ENCODE data around the gene PREX1. TPM values are rescaled to one million over a fixed set of nuclear protein-coding genes. Genes with fewer than 3 reads are reported as not detected.
"Not testable (repeated sequence)": the region's sequence is repeated elsewhere in the genome, so short reads cannot be mapped to it uniquely, and the experiment has no call there.

Gene PREX1, protein sequence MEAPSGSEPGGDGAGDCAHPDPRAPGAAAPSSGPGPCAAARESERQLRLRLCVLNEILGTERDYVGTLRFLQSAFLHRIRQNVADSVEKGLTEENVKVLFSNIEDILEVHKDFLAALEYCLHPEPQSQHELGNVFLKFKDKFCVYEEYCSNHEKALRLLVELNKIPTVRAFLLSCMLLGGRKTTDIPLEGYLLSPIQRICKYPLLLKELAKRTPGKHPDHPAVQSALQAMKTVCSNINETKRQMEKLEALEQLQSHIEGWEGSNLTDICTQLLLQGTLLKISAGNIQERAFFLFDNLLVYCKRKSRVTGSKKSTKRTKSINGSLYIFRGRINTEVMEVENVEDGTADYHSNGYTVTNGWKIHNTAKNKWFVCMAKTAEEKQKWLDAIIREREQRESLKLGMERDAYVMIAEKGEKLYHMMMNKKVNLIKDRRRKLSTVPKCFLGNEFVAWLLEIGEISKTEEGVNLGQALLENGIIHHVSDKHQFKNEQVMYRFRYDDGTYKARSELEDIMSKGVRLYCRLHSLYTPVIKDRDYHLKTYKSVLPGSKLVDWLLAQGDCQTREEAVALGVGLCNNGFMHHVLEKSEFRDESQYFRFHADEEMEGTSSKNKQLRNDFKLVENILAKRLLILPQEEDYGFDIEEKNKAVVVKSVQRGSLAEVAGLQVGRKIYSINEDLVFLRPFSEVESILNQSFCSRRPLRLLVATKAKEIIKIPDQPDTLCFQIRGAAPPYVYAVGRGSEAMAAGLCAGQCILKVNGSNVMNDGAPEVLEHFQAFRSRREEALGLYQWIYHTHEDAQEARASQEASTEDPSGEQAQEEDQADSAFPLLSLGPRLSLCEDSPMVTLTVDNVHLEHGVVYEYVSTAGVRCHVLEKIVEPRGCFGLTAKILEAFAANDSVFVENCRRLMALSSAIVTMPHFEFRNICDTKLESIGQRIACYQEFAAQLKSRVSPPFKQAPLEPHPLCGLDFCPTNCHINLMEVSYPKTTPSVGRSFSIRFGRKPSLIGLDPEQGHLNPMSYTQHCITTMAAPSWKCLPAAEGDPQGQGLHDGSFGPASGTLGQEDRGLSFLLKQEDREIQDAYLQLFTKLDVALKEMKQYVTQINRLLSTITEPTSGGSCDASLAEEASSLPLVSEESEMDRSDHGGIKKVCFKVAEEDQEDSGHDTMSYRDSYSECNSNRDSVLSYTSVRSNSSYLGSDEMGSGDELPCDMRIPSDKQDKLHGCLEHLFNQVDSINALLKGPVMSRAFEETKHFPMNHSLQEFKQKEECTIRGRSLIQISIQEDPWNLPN (N-terminal part only)
- total RNA-seq = 15.8 TPM

DNA sequence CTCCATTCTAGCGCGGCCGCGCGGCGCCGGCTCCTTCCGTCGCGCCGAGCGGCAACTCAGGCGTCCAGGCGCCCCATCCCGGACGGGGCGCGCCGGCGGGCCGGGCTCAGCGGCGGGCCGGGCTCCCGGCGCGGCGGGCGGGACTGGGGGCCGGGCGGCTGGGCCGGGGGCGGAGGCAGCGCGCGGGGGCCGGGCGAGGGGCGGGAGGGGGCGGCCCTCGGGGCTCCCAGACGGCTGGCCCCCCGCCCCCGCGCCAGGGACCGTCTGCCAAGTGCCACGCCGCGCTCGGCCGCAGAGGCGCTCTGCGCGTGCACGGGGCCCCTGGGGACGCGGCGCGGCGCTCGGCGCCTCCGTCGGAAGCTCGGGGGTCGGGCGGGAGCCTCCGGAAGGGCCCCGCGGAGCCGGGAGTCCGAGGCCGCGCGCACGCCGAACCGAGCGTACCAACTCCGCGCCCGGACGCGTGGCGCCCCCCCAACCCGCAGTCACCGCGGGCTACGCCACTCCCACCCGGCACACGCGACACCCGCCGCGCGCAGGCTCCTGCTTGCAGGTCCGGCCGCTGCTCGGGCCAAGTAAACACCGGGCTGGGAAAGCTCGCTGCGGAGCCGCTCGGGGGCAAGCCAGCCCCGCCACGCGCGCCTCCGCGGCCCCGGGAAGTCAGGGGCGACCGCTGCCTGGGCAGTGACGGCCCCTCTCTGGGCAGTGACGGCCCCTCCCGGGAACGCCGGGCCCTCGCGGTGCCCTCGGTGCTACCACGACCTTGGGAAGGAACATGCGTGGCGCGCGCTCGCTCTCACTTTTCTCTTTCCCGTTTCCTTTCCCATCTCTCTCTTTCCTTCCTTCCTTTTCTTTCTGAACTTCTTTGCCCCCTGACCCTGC is at the start of gene PREX1:
Gene PREX1, minus strand, starts transcription at position 145 of the 879 bp plus-strand sequence. Its CDS starts 139 bp downstream, at position 6.
- DNase-seq = peak; percentile 84

DNA sequence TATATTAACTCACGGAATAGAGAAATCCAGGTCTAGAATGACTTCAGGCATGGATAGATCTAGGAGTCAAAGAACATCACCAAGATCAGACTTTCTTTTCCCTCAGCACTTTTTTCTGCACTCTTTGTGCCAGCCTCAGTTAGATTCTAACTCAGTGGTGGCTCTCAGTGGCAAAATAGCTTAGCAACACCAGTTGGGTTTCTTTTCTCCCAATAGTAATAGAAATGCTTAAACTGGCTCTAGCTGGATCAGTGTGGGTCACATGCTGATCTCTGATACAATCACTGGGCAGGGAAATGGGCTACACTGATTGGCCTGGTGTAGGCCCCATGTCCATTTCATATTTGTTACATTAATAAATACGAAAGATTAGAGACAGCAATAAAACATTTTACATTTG is 49.5 kb upstream of the PREX1 start:
- no peak for DNase-seq

DNA sequence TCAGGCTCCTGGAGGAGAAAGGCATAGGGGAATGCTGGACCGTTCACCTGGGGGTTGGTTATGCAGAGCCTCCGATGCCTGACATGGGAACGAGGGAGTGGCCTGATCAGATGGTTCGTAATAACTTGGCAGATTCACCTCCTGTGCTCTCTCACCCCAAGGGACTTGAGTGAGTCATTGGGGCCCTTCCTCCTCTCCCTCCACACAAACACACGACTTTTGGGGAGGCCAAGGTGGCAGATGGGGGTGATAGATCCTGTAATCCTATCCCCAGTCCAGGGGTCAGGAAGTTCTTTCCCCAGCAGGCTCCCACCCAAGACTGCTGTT is 48.1 kb upstream of the PREX1 start:
- DNase-seq = no peak

DNA sequence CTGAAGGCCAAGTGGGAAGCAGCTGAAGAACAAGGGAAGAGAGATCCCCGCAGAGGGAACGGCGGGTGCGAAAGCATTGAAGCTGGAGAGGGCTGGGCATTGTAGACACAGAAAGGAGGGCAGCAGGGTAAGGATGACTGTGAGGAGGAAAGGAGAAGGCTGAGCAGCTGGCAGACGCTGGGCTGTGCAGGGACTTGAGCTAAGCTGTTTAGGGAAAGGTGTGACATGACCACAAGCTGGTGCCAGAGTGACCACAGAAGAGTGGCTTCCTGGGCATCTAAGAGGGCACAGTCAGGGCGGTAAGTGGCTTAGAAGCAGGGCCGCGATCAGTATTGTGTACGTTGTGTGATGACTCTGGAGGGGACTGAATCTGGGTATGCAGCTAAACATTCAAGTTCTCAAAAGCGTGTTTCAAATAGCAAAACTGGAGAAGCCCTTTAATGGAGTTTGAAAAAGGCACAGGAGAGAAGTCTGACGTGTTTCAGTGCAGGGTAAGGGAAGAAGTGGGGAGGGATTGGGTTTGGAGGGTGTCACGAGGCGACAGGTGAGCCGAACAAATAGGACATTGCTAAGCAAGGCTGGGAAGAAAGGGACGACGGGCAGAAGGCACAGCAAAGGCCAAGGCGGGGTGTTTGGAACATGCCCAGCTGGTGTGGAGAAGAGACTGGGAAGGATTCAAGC is 47.6 kb upstream of the PREX1 start:
- no peak for DNase-seq

DNA sequence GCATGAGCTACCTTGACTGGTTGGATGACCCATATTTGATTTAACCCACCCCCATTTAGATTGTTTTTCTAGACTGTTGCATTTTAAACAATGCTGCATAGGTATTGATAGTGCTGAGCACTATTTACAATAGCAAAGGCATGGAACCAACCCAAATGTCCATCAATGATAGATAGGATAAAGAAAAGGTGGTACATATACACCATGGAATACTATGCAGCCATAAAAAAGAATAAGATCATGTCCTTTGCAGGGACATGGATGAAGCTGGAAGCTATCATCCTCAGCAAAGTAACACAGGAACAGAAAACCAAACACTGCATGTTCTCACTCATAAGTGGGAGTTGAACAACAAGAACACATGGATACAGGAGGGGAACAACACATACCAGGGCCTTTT is 41.6 kb upstream of the PREX1 start:
- DNase-seq = not testable (repeated sequence)

DNA sequence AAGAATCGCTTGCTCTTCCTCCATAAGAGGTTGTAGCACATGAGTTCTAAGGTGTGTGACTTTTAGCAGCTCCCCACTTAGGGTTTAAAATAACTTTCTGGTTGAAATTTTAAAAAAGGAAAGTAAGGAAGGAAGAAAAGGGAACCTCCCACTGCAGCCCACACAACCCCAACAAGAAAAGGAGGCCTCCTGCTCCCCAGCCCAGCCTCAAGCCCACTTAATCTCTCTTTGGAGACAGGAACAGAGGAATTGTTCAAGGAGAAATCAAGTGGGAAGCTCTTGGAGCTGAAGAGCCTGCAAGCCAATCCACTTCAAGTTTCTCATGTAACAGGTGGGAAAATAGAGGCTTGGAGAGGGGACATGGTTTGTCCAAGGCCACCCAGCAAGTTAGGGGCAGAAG is 39.1 kb upstream of the PREX1 start:
- DNase-seq = no peak

DNA sequence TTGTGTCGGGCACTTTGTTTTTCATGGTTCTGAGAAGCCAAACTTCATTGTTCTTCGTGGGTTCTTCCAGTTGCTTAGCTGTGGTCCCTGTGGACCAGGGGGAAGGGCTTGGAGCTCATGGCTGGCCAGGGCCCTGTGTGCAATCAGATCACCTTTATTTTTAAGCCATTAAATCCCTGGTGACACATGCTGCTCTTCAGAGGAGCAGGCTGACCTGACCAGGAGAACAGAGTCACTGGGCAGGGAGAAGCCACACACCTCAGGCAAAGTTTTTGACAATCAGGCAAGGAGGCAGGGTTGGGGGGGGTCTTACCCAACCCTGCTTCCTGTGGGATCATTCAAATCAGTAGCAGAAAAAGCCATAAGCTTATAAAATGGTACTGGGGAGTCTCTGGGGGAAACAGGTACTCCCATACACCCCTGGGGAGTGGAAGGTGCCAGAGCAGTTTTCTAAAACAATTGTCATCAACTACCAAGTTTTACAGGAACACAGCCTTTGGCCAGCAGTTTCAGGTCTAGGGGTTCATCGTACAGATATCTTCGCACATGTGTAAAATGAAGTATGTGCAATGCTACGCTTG is 37.0 kb upstream of the PREX1 start:
- DNase-seq = no peak

DNA sequence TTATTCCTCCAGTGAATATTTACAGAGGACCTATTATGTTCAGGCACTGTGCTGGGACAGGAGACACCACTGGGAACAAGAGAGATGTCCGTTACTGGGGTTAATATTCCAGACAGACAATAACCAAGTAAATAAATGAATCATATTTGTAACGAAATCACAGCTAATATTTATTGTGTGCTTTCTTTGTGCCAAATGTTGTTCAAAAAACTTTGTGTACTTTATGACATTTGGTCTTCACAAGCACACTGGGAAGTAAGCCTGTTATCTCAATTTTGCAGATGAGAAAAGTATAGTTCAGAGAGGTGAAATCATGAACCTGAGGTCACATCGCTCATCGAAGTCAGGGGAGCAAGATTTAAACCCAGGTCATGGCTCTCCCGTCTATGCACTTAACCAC is 36.5 kb upstream of the PREX1 start:
- DNase-seq = no peak

DNA sequence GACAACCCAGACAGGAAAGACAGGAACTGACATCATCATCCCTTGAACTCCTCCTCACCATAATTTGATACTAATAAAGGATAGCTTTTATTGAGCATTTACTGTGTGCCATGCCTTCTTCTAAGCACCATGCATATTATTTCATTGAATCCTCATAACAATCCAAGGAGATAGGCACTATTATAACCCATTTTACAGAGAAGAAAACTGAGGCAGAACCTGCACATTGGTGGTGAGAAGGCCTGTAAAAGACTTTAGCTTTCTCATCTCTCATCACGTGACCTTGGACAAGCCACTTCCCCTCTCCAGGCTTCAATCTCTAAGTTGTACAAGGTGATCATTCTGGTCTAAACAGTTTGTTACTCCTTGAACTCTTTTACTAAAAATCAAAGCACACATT is 34.5 kb upstream of the PREX1 start:
- no peak for DNase-seq

DNA sequence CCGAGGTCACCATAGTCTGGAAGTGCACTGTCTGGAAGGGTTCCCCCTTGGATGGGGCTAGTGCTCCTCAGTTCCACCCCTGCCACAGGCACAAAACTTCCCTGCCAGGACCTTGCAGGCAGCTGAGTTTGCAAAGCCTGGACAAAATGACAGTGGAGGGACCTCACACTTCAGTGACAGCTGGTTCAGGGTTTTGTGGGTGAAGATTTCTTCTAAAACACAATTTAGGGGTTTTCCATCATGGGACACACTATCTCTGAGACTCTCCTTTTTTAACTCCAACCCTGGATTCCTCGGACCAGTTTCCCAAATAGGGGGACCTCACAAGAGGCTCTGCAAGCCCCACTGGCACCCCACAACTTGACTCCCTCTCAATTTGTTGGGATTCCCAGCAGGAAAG is 33.6 kb upstream of the PREX1 start:
- DNase-seq = no peak

DNA sequence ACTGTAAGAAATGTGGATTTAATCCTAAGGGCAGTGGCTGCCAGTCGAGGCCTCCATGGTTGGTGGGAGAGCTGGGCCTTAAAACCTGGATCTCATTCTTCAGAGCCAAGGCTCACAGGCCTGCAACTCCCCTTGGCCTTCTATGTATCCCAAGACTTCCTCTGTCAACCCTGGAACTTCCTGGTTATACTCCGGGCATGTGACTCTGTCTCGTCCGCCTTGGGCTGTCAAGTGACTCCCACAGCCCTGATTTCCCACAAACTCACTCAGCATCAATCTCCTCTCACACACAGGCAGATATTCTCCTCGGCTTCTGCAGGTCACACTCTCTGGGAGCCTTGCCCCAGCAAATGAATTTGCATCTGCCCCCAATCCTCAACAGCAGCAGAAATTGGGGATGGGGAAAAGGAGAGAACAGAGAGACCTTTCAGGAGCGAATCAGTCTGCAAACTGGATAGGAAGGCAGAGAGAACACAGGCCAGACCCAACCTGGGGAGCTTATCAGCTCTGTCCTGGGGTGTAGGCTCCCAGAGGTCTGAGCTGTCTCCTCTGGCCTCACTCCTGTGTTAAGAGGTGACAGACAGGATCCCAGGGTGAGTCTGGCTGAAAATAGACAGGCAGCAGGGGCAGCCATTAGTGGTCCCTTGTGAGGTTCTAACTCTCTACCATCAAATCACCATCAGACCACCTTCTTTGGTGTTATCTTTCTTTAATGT is 30.4 kb upstream of the PREX1 start:
- DNase-seq = no peak

DNA sequence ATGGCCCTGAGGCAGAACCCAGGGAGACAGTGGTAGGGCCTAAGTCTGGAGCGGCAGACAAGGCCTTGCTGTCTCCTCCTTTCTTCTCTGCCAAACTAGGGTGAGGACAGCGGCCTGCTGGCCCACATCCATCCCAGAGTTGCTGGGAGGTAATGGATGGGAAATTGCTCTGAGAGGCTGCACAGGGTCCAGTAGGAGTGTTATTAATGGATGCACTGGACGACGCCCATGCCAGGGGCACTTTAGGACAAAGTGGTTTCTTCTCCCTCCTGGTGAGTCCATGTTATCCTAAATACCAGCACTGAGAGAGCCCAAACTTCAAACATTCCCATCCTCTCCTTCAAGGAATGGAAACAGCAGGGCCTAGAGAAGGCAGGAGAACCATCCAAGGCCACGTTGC is 28.3 kb upstream of the PREX1 start:
- no peak for DNase-seq

DNA sequence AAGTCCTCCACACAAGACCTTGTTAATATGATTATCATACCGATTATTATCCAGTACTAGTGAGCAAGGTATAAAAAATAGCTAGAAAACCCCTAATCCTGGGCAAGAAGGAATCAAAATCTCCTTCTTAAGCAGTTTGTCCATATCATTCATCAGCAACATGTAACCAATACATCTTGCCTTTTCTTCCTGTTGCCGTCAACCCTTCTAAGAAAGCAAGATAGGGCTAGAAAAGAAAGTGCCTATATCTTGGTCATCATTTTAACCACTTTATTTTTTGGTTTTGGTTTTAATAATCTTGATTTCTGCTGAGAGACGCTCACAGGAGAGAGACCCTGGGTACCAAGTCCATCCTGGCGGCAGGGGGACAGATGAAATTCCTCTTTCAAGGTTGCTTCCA is 27.2 kb upstream of the PREX1 start:
- no peak for DNase-seq

DNA sequence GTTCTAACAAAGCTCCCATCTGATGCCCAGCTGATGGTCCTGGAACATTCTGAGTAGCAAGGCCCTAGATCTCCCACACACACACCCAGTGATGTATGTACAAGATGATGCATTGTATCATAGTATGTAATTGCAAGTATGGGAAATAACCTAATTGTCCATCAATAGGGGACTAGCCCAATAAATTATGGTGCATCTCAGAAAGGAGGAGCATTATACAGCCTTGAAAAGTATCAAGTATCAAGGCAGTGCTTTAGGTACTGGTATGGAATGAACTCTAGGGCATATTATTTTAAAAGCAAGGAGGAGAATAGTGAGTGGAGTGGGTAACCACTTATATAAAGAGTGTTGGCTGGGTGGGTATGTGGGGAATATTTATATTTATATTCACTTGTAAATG is 24.8 kb upstream of the PREX1 start:
- no peak for DNase-seq

DNA sequence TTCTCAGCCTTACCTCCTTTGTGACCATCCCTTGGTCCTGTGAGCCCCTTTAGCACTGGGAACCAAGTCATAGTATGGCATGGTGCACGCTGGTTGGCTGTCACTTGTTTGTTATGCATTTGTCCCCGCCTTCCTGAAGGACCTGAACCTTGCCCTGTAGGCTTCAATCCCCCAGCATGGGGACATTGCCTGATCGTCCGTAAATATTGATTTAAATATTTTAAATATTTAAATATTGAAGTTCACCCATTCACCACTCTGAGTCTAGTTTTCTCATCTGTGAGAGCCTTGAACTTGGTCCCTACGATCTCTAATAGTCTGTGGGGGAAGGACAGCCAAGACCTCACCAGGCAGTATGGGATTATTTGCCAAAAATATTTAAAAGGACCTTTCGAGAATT is 23.8 kb upstream of the PREX1 start:
- no peak for DNase-seq

DNA sequence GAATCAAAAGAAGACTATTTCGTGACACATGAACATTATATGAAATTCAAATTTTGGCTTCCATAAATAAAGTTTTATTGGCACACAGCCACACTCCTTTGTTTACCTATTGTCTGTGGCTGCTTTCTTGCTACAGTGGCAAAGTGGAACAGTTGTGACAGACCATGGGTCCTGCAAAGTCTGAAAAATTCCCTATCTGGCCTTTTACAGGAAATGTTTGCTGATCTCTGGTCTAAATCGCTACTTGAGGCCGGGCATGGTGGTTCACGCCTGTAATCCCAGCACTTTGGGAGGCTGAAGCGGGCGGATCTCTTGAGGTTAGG is 23.1 kb upstream of the PREX1 start:
- no peak for DNase-seq

DNA sequence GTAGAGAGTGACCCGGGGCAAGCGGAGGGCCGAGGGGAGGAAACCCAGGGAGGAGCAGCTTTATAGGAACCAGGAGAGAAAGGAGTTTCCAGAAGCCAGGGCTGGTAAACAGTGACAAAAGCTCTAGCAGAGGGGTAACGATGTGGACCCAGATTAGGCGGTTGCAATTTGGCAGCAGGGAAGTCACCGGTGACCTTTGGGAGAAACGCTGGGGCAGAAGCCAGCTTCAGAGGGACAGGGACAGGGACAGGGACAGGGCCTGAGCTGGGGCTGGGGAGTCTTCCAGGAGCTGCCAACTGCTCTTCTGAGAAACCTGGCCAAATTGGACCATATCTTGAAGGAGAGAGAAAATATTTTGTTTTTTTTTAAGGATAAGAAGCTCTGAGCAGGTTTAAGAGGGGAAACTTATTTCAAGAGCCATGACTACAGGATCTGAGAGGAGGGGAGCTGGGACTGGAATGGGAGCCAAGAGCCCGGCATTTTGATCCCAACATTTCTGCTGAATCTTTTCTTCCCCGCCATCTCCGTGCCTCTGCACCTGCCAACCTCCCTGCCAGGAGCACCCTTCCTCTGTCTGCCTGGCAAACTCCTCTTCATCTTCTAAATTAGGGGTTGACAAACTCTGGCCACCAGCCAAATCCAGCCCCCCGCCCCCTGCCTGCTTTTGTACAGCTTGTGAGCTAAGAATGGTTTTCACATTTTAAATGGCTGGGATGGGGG is 22.6 kb upstream of the PREX1 start:
- no peak for DNase-seq

DNA sequence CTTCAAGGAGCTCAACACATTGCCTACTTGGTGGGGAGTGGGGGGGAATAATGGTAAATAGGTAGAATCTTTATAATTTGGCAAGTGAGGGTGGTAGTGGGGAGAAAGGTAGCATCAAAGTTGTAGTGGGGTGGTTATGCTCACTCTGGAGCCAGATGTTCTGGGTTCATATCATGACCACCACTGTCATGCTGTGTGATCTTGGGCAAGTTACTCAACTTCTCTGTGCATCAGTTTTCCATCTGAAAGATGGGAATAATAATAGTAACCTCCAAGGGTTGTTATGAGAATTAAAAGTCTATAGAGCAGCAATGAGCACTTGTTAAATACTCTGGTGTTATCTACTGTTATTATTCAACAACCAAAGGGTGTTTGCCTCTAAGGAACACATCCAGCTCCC is 22.0 kb upstream of the PREX1 start:
- DNase-seq = no peak

DNA sequence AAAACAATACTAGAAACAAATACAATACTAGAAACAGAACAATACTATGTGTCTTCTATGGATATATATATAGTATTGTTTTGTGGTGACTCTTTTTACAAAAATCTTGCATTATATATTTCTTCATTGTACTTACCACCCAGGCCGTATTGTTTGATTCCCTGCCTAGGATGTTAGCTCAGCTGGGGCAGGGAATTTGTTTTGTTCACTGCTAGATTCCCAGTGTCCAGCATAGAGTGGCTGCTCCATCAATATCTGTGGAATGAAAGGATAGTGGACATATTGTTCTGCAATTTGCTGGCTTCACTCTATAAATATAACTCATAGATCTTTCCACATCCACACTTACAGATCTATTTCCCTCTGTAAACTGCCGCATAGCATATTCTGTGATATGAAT is 21.5 kb upstream of the PREX1 start:
- DNase-seq = no peak

Measured in skin of body (tissue), 2 donors.